Thoracic aorta (tissue), 2 donors: ENCODE results near the gene KCNJ6. TPM values are rescaled to one million over a fixed set of nuclear protein-coding genes. Genes with fewer than 3 reads are reported as not detected.

ENCODE experiments used
- ATAC-seq: fragments of 150-250 bp; one replicate; pipeline ENCODE4 v1.8.0; 2017; ENCODE audit warnings: low read depth; ENCODE audit not compliant: insufficient number of reproducible peaks, low FRiP score
- DNase-seq: peaks from one replicate; pipeline ENCODE4 v3.0.0-alpha.2; 2020; ENCODE audit warnings: low spot score
- H3K27ac ChIP-seq, 2 donors: fragments of 200-600 bp; sonication (generic); 1 replicate in 1 of 2; 2 replicates in 1 of 2; pipeline ENCODE4 v1.5.1; 2016; ENCODE audit warnings: mild to moderate bottlenecking in 2 of 2, moderate library complexity in 2 of 2
- H3K27me3 ChIP-seq: fragments of 200-600 bp; sonication (generic); replicated peaks from 2 replicates; pipeline ENCODE4 v1.6.0; 2016; ENCODE audit warnings: mild to moderate bottlenecking; ENCODE audit not compliant: insufficient read depth
- H3K36me3 ChIP-seq: fragments of 200-600 bp; sonication (generic); one replicate; pipeline ENCODE4 v1.5.1; 2016
- H3K4me1 ChIP-seq, 2 donors: fragments of 200-600 bp; sonication (generic); 1 replicate in 1 of 2; 2 replicates in 1 of 2; pipeline versions ENCODE4 v1.5.1 to v1.6.0; 2016; ENCODE audit warnings: low read depth in 2 of 2, mild to moderate bottlenecking in 1 of 2; ENCODE audit not compliant: control insufficient read depth in 1 of 2
- H3K4me3 ChIP-seq: fragments of 200-600 bp; sonication (generic); 2 replicates; pipeline ENCODE4 v1.5.1; 2016; ENCODE audit warnings: mild to moderate bottlenecking
- H3K9me3 ChIP-seq: fragments of 200-600 bp; sonication (generic); 2 replicates; pipeline ENCODE4 v1.5.1; 2016
- total RNA-seq, 2 donors: library from RNA; depleted of rRNA; stranded (reverse); fragments of >200 nt; gene quantifications; one replicate each; pipeline versions ENCODE4 v1.1.0 to v1.2.3, GENCODE V29; 2016
- TF ChIP-seq, protein P1 (sequence below): fragments of 200-600 bp; sonication (generic); IDR thresholded peaks from one replicate; pipeline ENCODE4 v1.5.1; 2019; ENCODE audit warnings: antibody characterized with exemption

Gene KCNJ6
- total RNA-seq, 2 donors from 2014 or later = not detected

- ATAC-seq = no peak
- H3K27me3 ChIP-seq = no peaks in the 10 kb centered on the region
- no peak overlapping the region for H3K4me3 ChIP-seq
- DNase-seq = no peak
- H3K4me1 ChIP-seq = no peaks in the 10 kb centered on the region
- H3K9me3 ChIP-seq = no peaks in the 10 kb centered on the region
- no peak overlapping the region for H3K27ac ChIP-seq
- no peaks in the 10 kb centered on the region for H3K36me3 ChIP-seq
- TF ChIP-seq, protein P1, sequence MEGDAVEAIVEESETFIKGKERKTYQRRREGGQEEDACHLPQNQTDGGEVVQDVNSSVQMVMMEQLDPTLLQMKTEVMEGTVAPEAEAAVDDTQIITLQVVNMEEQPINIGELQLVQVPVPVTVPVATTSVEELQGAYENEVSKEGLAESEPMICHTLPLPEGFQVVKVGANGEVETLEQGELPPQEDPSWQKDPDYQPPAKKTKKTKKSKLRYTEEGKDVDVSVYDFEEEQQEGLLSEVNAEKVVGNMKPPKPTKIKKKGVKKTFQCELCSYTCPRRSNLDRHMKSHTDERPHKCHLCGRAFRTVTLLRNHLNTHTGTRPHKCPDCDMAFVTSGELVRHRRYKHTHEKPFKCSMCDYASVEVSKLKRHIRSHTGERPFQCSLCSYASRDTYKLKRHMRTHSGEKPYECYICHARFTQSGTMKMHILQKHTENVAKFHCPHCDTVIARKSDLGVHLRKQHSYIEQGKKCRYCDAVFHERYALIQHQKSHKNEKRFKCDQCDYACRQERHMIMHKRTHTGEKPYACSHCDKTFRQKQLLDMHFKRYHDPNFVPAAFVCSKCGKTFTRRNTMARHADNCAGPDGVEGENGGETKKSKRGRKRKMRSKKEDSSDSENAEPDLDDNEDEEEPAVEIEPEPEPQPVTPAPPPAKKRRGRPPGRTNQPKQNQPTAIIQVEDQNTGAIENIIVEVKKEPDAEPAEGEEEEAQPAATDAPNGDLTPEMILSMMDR = no peak
These were observed 37.2 kb downstream of the KCNJ6 start for GRCh38 chr21:37878946-37879660.

DNA sequence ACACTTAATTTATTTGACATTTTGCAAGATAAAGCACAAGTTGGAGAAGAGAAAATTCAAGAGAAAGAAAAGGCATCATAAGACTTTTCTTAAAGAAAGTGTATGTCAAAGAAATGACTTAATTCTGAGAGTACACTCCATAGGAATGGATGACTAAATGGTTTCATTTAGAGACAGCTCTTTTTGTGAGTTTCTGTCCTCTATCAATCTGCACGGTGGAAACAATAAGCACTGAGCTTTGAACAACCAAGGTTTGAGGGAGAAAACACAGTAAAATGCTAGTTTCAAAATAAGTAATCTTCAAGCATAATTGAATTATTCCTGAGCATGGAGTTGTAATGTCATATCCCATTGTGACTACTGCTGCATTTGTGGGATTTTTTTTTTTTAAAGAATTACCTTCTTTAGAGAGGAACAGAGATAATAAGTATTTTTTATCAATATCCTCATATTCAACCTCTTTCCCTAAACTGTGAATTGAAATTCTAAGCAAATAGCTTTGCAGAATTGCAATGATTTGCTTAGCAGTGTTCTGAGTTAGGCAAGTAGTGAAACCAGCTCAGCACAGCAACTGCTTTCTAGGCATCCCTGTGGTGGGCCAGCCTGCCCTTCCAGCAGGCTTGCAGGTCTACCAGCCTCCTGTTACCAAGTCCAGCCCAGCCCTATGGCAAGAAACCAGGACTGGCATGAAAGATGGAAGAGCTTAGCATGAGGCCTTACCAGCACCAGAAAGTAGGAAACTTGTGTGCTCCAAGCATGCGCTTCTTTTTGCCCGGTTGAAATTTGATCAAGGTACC is 38.2 kb downstream of the KCNJ6 start:
- DNase-seq = no peak

GRCh38 chr21:37877171-37877570 is 39.1 kb downstream of the KCNJ6 start:
- TF ChIP-seq, protein P1 = no peak
- no peaks in the 10 kb centered on the region for H3K9me3 ChIP-seq
- H3K36me3 ChIP-seq = no peaks in the 10 kb centered on the region
- H3K27ac ChIP-seq = no peak overlapping the region
- H3K4me3 ChIP-seq = no peak overlapping the region
- no peak for DNase-seq
- no peaks in the 10 kb centered on the region for H3K27me3 ChIP-seq
- no peaks in the 10 kb centered on the region for H3K4me1 ChIP-seq
- no peak for ATAC-seq

More for the DNA sequence above, 38.2 kb downstream of the KCNJ6 start:
- no peaks in the 10 kb centered on the region for H3K36me3 ChIP-seq
- ATAC-seq = no peak
- TF ChIP-seq, protein P1 = no peak
- no peaks in the 10 kb centered on the region for H3K4me1 ChIP-seq
- no peaks in the 10 kb centered on the region for H3K9me3 ChIP-seq
- no peaks in the 10 kb centered on the region for H3K27me3 ChIP-seq
- no peak overlapping the region for H3K4me3 ChIP-seq
- H3K27ac ChIP-seq = no peak overlapping the region

- Histone ChIP-seq H3K4me1 (no peaks in the 10 kb centered on the region), H3K4me3 (no peak overlapping the region), H3K36me3 (no peaks in the 10 kb centered on the region), H3K27ac (no peak overlapping the region), H3K27me3 (no peaks in the 10 kb centered on the region), H3K9me3 (no peaks in the 10 kb centered on the region)
- no peak for ATAC-seq
- DNase-seq = no peak
- TF ChIP-seq, protein P1 = no peak
These were observed 39.7 kb downstream of the KCNJ6 start for GRCh38 chr21:37876561-37876960.
